Lower lobe of right lung (tissue), 2 donors: ENCODE results near the gene DOC2B. TPM values are rescaled to one million over a fixed set of nuclear protein-coding genes. Genes with fewer than 3 reads are reported as not detected.

ENCODE experiments used
- ATAC-seq, 2 donors: fragments of 200-7000 bp; cut with Tn5 transposase; one replicate each; pipeline ENCODE4 v1.9.1; 2020 to 2022; ENCODE audit warnings: mild to moderate bottlenecking in 2 of 2, moderate library complexity in 2 of 2
- DNase-seq: peaks from one replicate; pipeline ENCODE4 v3.0.0-alpha.2; 2020
- H3K27ac ChIP-seq: fragments of 200-600 bp; one replicate; pipeline ENCODE4 v1.8.0; 2022
- H3K27me3 ChIP-seq: fragments of 200-600 bp; one replicate; pipeline ENCODE4 v1.8.0; 2022; ENCODE audit warnings: low read depth
- H3K36me3 ChIP-seq: fragments of 200-600 bp; one replicate; pipeline ENCODE4 v1.8.0; 2022; ENCODE audit warnings: mild to moderate bottlenecking
- H3K4me1 ChIP-seq: fragments of 200-600 bp; one replicate; pipeline ENCODE4 v1.8.0; 2022
- H3K4me3 ChIP-seq: fragments of 200-600 bp; one replicate; pipeline ENCODE4 v1.8.0; 2022; ENCODE audit warnings: mild to moderate bottlenecking
- H3K9me3 ChIP-seq: fragments of 200-600 bp; one replicate; pipeline ENCODE4 v1.8.0; 2022
- CTCF ChIP-seq: fragments of 200-600 bp; IDR thresholded peaks from one replicate; pipeline ENCODE4 v1.8.0; 2022; ENCODE audit warnings: antibody characterized with exemption, mild to moderate bottlenecking
- intact Hi-C: fragments of 100-400 bp; cut with DNase I; formaldehyde crosslinking; loops from one replicate; pipeline ENCODE4 v1.11.0; 2022
- total RNA-seq: library from RNA; stranded (reverse); fragmentation: NEBNext Ultra II Directional; extraction: Animal tissue kit (Norgen Biotek cat#: 25700); gene quantifications from one replicate; pipeline ENCODE4 v1.2.1, GENCODE V29; 2021
- donor health status: DM: no; HTN: yes; CAD: no; lungs with severe emphysema.

The DOC2B gene
- total RNA-seq, 1 donor from 2014 or later, result 6.2 TPM

DNA sequence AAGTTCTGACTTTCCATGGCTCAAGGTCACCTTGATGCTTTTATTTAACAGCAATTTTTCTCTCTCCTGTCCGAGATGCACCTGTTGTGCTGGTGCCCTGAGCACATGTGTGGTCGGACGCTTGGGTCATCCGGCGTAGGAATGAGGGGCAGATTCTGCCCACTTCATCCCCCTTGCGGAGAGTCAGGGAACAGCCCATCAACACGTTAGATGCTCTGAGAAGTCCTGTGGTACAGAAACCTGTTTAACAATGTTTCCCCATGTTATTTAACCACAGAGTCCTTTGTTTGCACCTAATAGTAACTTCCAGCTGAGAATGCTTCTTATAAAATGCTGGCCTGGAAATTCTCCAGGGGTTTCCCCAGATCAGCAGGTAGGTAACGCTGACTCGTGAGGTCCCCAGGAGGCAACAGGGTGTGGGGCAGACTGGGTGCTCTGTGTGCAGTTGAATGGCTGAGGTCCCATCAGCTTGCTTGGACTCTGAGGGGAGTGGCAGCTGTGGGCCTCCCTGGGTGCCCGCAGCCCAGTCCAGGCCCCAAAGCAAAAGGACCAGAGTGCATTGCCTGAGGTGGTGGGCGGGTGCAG lies 17.8 kb downstream of the DOC2B start:
- Histone ChIP-seq H3K27ac (no peak overlapping the region), H3K27me3 (no peaks in the 10 kb centered on the region), H3K36me3 (no peaks in the 10 kb centered on the region), H3K9me3 (no peaks in the 10 kb centered on the region), H3K4me1 (no peaks in the 10 kb centered on the region), H3K4me3 (no peak overlapping the region)
- DNase-seq (no peak), ATAC-seq (no peak)
- TF ChIP-seq CTCF, result no peak
- intact Hi-C loops, result no loop called here

DNA sequence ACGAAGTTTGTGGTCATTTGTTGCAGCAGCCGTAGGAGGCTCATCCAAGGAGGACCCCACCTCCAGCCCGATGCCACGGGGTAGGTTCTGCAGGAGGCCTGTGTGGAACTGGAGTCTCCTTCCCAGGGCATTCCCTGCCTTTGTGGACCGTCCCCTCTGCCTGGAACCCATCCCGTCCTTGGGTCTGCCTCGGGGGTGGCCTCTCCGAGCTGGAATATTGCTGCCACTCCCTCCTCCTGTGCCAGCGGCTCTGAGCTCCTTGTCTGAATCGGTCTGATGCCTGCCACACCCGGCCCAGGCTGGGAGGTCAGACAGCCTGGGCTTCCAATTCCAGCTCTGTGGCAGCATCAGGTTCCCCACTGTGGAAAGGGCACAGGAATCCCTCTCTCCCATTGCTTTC lies 18.8 kb downstream of the DOC2B start:
- Histone ChIP-seq H3K27ac (no peak overlapping the region), H3K27me3 (no peaks in the 10 kb centered on the region), H3K36me3 (no peaks in the 10 kb centered on the region), H3K4me3 (no peak overlapping the region), H3K9me3 (no peaks in the 10 kb centered on the region), H3K4me1 (no peaks in the 10 kb centered on the region)
- ATAC-seq, result no peak
- no peak for TF ChIP-seq CTCF
- intact Hi-C loops, result no loop called here
- DNase-seq, result no peak

GRCh38 chr17:161481-161880 lies 20.0 kb downstream of the DOC2B start:
- intact Hi-C loops, result no loop called here
- no peak for TF ChIP-seq CTCF
- H3K27me3 ChIP-seq, result no peaks in the 10 kb centered on the region
- H3K36me3 ChIP-seq, result no peaks in the 10 kb centered on the region
- no peaks in the 10 kb centered on the region for H3K9me3 ChIP-seq
- DNase-seq, result no peak
- no peak overlapping the region for H3K4me3 ChIP-seq
- H3K27ac ChIP-seq, result no peak overlapping the region
- no peaks in the 10 kb centered on the region for H3K4me1 ChIP-seq
- no peak for ATAC-seq

DNA sequence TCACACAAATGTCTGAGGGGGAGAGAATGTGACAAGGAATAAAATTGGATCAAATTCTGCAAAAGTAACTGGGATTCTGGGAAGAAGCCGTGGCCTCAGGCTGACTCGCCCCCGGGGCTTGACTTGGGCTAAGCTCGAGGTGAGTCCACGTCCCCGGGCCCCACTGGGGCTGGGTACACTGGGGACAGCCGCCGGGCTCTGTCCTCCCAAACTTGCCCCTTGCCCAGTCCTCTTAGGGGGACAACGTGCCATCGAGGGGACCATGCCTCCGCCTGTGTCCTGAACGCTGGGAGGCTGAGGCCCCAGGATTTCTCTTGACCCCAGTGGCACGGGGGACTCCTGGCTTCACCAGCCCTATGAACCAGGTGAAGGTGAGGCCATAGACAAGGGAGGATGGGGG lies 21.1 kb downstream of the DOC2B start:
- Histone ChIP-seq H3K4me3 (no peak overlapping the region), H3K27me3 (no peaks in the 10 kb centered on the region), H3K9me3 (no peaks in the 10 kb centered on the region), H3K4me1 (no peaks in the 10 kb centered on the region), H3K36me3 (peaks cover 7% of the 10 kb centered on the region), H3K27ac (no peak overlapping the region)
- intact Hi-C loops, result no loop called here
- DNase-seq (no peak), ATAC-seq (no peak)
- no peak for TF ChIP-seq CTCF

- no peak for ATAC-seq
- Histone ChIP-seq H3K9me3 (no peaks in the 10 kb centered on the region), H3K4me1 (no peaks in the 10 kb centered on the region), H3K27me3 (no peaks in the 10 kb centered on the region), H3K4me3 (no peak overlapping the region), H3K27ac (no peak overlapping the region), H3K36me3 (peaks cover 7% of the 10 kb centered on the region)
- no peak for TF ChIP-seq CTCF
- no peak for DNase-seq
- intact Hi-C loops, result no loop called here
Measured at GRCh38 chr17:159609-160008, 21.8 kb downstream of the DOC2B start.

DNA sequence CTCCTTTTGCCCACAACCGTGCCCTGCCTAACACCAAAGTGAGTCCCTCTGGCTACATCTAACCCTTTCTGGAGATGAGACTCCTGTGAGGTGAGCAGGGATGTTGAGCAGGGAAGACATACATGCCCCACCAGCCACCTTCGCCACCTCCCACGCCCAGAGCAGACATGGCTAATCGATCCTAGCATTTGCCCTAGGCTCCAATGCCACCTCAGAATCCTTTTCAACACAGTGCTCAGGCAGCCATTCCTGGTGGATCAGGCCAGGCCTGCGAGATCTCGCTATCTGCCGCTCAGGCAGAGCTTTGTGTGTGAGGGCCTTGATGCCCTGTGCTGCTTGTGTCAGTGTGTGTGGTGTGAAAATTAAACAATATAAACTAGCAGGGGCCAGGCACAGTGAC lies 23.1 kb downstream of the DOC2B start:
- Histone ChIP-seq H3K36me3 (peaks cover 7% of the 10 kb centered on the region), H3K27ac (no peak overlapping the region), H3K27me3 (no peaks in the 10 kb centered on the region), H3K4me3 (no peak overlapping the region), H3K4me1 (no peaks in the 10 kb centered on the region), H3K9me3 (no peaks in the 10 kb centered on the region)
- no peak for DNase-seq
- no peak for ATAC-seq
- intact Hi-C loops, result no loop called here
- TF ChIP-seq CTCF, result no peak
